Measurements from ENCODE around the gene KCNT1. TPM values are rescaled to one million over a fixed set of nuclear protein-coding genes. Genes with fewer than 3 reads are reported as not detected.

The KCNT1 gene
- total and polyA plus RNA-seq, 3 donors from 2014 or later = 1.8 to 7.3 (median 5.3) TPM

- TF ChIP-seq POLR2A (IDR thresholded peaks at IDR 0.05) (no peak), CTCF (IDR thresholded peaks at IDR 0.05) (no peak)
- Histone ChIP-seq H3K27ac (no peak overlapping the region), H3K4me1 (peaks cover 3% of the 10 kb centered on the region), H3K4me3 (peak overlapping the region in 1 of 2 donors; percentile 13), H3K27me3 (no peaks in the 10 kb centered on the region), H3K9me3 (no peaks in the 10 kb centered on the region), H3K36me3 (ENCODE audit: low read depth, missing control alignments) (no peaks in the 10 kb centered on the region)
- DNase-seq = no peak
- WGBS, 2 donors = 8% methylated on average over 46 of the region's 78 CpGs; no CpG with 5 or more reads in 1 of the 2 donors
- intact Hi-C loops (cut with DNase I; ENCODE audit: low total_unique reads) = no loop called here
These were observed 34.4 kb downstream of the KCNT1 start for GRCh38 chr9:135736272-135736978.

DNA sequence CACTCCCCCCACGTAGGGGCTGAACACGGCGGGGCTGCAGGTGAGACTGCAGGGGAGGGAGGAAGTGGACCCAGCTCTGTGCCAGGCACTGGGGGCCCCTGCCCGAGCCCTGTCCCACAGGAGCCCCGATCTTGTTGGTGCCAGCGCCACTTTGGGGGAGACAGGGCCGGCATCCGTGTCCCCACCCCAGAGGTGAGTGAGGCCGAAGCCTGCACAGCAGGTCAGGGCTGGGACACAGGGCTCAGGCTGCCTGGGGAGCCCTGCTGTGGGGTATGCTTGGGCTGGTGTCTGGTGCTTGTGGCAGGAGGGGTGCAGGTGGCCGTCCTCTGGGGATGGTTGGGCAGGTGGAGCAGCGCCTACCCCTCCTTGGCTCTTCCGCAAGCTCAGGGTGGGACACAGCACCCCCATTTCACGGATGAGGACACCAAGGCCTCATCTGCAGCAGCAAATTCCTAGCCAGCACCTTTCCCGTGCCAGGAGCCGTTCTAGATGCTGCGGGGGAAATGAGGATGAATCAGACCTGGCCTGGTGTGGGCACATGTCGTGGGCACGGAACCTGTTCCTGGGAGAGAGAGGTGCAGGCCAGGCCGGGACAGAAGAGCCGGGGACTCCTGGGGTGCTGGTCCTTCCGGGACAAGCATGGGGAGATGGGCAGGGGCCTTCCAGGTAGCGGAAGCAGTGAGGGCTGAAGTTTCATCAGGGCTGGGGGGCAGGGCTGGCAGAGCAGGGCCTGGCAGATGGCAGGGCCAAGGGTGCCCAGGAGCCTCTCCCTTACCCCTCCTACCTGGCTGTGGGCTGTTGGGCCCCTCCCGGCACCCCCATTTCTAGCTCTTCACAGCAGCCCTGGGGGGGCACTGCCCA, 35.2 kb downstream of the KCNT1 start:
- TF ChIP-seq CTCF (IDR thresholded peaks at IDR 0.05) (no peak), POLR2A (IDR thresholded peaks at IDR 0.05) (no peak)
- intact Hi-C loops (cut with DNase I; ENCODE audit: low total_unique reads) = no loop called here
- Histone ChIP-seq H3K27me3 (no peaks in the 10 kb centered on the region), H3K4me3 (no peak overlapping the region), H3K36me3 (ENCODE audit: low read depth, missing control alignments) (no peaks in the 10 kb centered on the region), H3K4me1 (peaks cover 3% of the 10 kb centered on the region), H3K9me3 (no peaks in the 10 kb centered on the region), H3K27ac (no peak overlapping the region)
- 72 to 73% methylated on average over 9 to 23 of the region's 23 CpGs for WGBS, 2 donors
- no peak for DNase-seq

DNA sequence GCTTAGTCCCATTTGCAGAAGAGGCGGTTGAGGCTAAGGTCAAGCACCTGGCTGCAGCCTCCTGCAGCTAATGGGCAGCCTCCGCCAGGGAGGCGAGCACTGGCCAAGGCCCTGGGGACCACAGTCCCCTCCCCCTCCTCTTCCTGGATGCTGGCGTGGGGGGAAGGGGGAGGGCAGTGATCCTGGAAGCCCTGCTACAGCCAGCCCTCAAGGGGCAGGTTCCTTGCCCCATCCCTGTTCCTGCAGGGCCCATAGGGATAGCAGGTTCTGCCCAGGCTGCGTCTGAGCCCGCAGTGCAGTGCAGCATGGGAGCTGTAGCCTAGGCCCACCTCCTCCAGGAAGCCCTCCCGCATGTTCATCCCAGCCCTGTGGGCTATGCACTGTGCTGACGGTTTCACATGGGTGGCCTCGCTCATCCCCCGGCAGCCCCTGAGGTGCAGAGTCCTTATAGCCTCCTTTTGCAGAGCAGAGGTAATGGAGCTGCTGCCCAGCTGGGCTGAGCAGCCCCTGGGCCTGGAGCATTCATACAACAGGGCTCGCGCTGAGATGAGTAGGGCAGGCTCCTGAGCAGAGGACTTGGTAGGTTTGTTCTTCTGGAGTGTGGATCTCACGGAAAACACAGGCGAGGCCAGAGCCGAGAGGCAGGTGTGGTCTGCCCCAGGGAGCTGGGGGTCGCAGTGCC, 36.0 kb downstream of the KCNT1 start:
- Histone ChIP-seq H3K27ac (no peak overlapping the region), H3K4me3 (no peak overlapping the region), H3K9me3 (no peaks in the 10 kb centered on the region), H3K36me3 (ENCODE audit: low read depth, missing control alignments) (no peaks in the 10 kb centered on the region), H3K4me1 (peaks cover 3% of the 10 kb centered on the region), H3K27me3 (no peaks in the 10 kb centered on the region)
- 66 to 88% methylated on average over 7 to 16 of the region's 16 CpGs for WGBS, 2 donors
- intact Hi-C loops (cut with DNase I; ENCODE audit: low total_unique reads) = no loop called here
- DNase-seq = no peak
- TF ChIP-seq POLR2A (IDR thresholded peaks at IDR 0.05) = no peak
- TF ChIP-seq CTCF (IDR thresholded peaks at IDR 0.05) = no peak

GRCh38 chr9:135739271-135740220, 37.6 kb downstream of the KCNT1 start:
- TF ChIP-seq POLR2A (IDR thresholded peaks at IDR 0.05) (no peak), CTCF (IDR thresholded peaks at IDR 0.05) (no peak)
- no peaks in the 10 kb centered on the region for H3K27me3 ChIP-seq
- H3K27ac ChIP-seq = no peak overlapping the region

More at GRCh38 chr9:135739271-135740220, 37.6 kb downstream of the KCNT1 start:
- H3K9me3 ChIP-seq = no peaks in the 10 kb centered on the region
- H3K36me3 ChIP-seq (ENCODE audit: low read depth, missing control alignments) = no peaks in the 10 kb centered on the region
- DNase-seq = no peak
- WGBS, 2 donors = 81 to 87% methylated on average over 23 to 27 of the region's 28 CpGs
- intact Hi-C loops (cut with DNase I; ENCODE audit: low total_unique reads) = no loop called here
- H3K4me3 ChIP-seq = no peak overlapping the region
- H3K4me1 ChIP-seq = peaks cover 3% of the 10 kb centered on the region
